Endothelial cell of umbilical vein (primary cell): ENCODE measurements around the gene CYP26A1. TPM values are rescaled to one million over a fixed set of nuclear protein-coding genes. Genes with fewer than 3 reads are reported as not detected.

Experiments
- BruUV-seq: library from RNA; stranded (reverse); fragments of 400-500 nt; replicated peaks from 2 replicates; lab custom pipeline; 2021; lab: Mats Ljungman, UMichigan
- CTCF ChIA-PET: fragments of 300-600, 350-600 bp; sonication (Branson Sonifier 250); formaldehyde crosslinking; loops from one replicate; lab custom pipeline; 2021; ENCODE audit warnings: antibody characterized with exemption, inconsistent platforms; lab: Charles Lee
- POLR2A ChIA-PET: fragments of 300-600, 350-600 bp; sonication (Branson Sonifier 250); formaldehyde crosslinking; loops from one replicate; lab custom pipeline; 2021; ENCODE audit warnings: antibody characterized with exemption, inconsistent platforms; lab: Charles Lee
- DNase-seq: peaks from one replicate; pipeline ENCODE4 v3.0.0-alpha.2; 2011; ENCODE audit warnings: low read depth, low spot score
- FAIRE-seq: peaks from 2 replicates; lab custom pipeline; 2011; peaks lifted over from hg19 to GRCh38; lab: Jason Lieb, UNC
- H2AFZ ChIP-seq: 2 replicates; pipeline ENCODE4 v1.6.0; 2012; ENCODE audit warnings: low read depth, low read length, control low read depth, inconsistent platforms
- H3K27ac ChIP-seq: 2 replicates; pipeline ENCODE4 v1.5.1; 2011; ENCODE audit warnings: low read depth, mild to moderate bottlenecking, control low read depth, low read length, moderate library complexity; ENCODE audit not compliant: insufficient read depth
- H3K27me3 ChIP-seq, 2 experiments: 2 replicates each; pipeline versions ENCODE4 v1.6.0 to v1.6.1; 2011; ENCODE audit warnings: low read length in 2 of 2, mixed read lengths in 1 of 2; ENCODE audit not compliant: control insufficient read depth in 2 of 2, insufficient read depth in 2 of 2
- H3K36me3 ChIP-seq, 2 experiments: 2 replicates in 1 of 2; 3 replicates in 1 of 2; pipeline ENCODE4 v1.5.1; 2011; ENCODE audit warnings: low read length in 2 of 2, mild to moderate bottlenecking in 1 of 2, moderate library complexity in 1 of 2; ENCODE audit not compliant: control insufficient read depth in 2 of 2, insufficient read depth in 2 of 2; ENCODE audit errors: extremely low read depth in 1 of 2
- H3K4me1 ChIP-seq: 3 replicates; pipeline ENCODE4 v1.5.1; 2011; ENCODE audit warnings: mild to moderate bottlenecking, low read length; ENCODE audit not compliant: control insufficient read depth, insufficient read depth; ENCODE audit errors: extremely low read depth
- H3K4me2 ChIP-seq: 2 replicates; pipeline ENCODE4 v1.6.1; 2011; ENCODE audit warnings: low read length, control low read depth, mixed read lengths; ENCODE audit not compliant: insufficient read depth
- H3K4me3 ChIP-seq, 3 experiments: fragments of 200-600 bp in 1 of 3; sonication (generic), shearing (Covaris generic) in 1 of 3; replicated peaks in 1 of 3; 2 replicates each; pipeline ENCODE4 v1.5.1; 2011 to 2016; ENCODE audit warnings: control low read depth in 3 of 3, low read length in 3 of 3, mild to moderate bottlenecking in 2 of 3, inconsistent platforms in 1 of 3, low read depth in 1 of 3, moderate library complexity in 1 of 3; ENCODE audit not compliant: insufficient read depth in 1 of 3
- H3K79me2 ChIP-seq: 2 replicates; pipeline ENCODE4 v1.6.0; 2012; ENCODE audit warnings: low read length, inconsistent platforms; ENCODE audit not compliant: control insufficient read depth, insufficient read depth
- H3K9ac ChIP-seq: replicated peaks from 2 replicates; pipeline ENCODE3; 2011; ENCODE audit warnings: low read length, control low read depth; ENCODE audit not compliant: insufficient read depth; ENCODE audit errors: extremely low read depth
- H3K9me1 ChIP-seq: replicated peaks from 3 replicates; pipeline ENCODE4 v1.6.0; 2011; ENCODE audit warnings: mild to moderate bottlenecking, low read length; ENCODE audit not compliant: control insufficient read depth, insufficient read depth; ENCODE audit errors: extremely low read depth
- H3K9me3 ChIP-seq: replicated peaks from 2 replicates; pipeline ENCODE4 v1.5.1; 2012; ENCODE audit warnings: low read length, inconsistent platforms; ENCODE audit not compliant: control insufficient read depth, insufficient read depth
- H4K20me1 ChIP-seq: replicated peaks from 2 replicates; pipeline ENCODE3; 2011; ENCODE audit warnings: mild to moderate bottlenecking, low read length; ENCODE audit not compliant: control insufficient read depth, insufficient read depth; ENCODE audit errors: extremely low read depth
- EZH2 ChIP-seq: IDR thresholded peaks from 2 replicates; pipeline ENCODE4 v1.6.1; 2012; ENCODE audit warnings: borderline replicate concordance, low read depth, mild to moderate bottlenecking, moderate library complexity, low read length, inconsistent platforms; ENCODE audit not compliant: severe bottlenecking
- GATA2 ChIP-seq: IDR thresholded peaks from 2 replicates; pipeline ENCODE4 v1.7.0; 2011; ENCODE audit warnings: low read depth, mild to moderate bottlenecking, moderate library complexity, mixed read lengths, low read length; ENCODE audit not compliant: insufficient read length, insufficient read depth
- JUN ChIP-seq: IDR thresholded peaks from 2 replicates; pipeline ENCODE4 v1.6.1; 2011; ENCODE audit warnings: borderline replicate concordance, low read depth; ENCODE audit not compliant: insufficient read length, insufficient read depth
- MYC ChIP-seq: IDR thresholded peaks from one replicate; pipeline ENCODE4 v1.6.1; 2011; ENCODE audit warnings: mild to moderate bottlenecking, low read depth, low read length
- POLR2A ChIP-seq: IDR thresholded peaks from 2 replicates; pipeline ENCODE4 v1.6.1; 2012; ENCODE audit warnings: low read depth, mild to moderate bottlenecking, control low read depth, low read length
- POLR2AphosphoS5 ChIP-seq: IDR thresholded peaks from 2 replicates; pipeline ENCODE4 v1.6.1; 2012; ENCODE audit warnings: low read depth, mild to moderate bottlenecking, control low read depth, low read length, moderate library complexity; ENCODE audit not compliant: insufficient read depth
- dilution Hi-C: fragments of 300-500 bp; cut with MboI; formaldehyde crosslinking; loops from one replicate; pipeline ENCODE4 v1.15.0; 2019; ENCODE audit warnings: low sequenced_read_pairs; ENCODE audit not compliant: extremely low pct_ligation_motif_present
- intact Hi-C: fragments of 100-400 bp; cut with micrococcal nuclease; formaldehyde crosslinking; loops from one replicate; pipeline ENCODE4 v1.10.0; 2022
- polyA plus RNA-seq, 4 experiments: library from polyadenylated mRNA; depleted of rRNA in 3 of 4; stranded (reverse) in 3 of 4; unstranded in 1 of 4; fragments of >200 nt; gene quantifications; 2 replicates each; pipeline versions ENCODE4 v1.2.1 to v1.2.3, GENCODE V29; 2011 to 2012; ENCODE audit warnings: missing spikeins in 1 of 4
- total RNA-seq: library from RNA; stranded (reverse); gene quantifications from 2 replicates; pipeline ENCODE4 v1.2.3, GENCODE V29; 2021
- TF ChIP-seq, protein P1 (sequence below), 2 donors: IDR thresholded peaks; 1 replicate in 1 of 2; 2 replicates in 1 of 2; pipeline ENCODE4 v1.5.1; 2011; ENCODE audit warnings: low read length in 2 of 2, mild to moderate bottlenecking in 2 of 2, moderate library complexity in 2 of 2, control low read depth in 1 of 2, inconsistent platforms in 1 of 2, low read depth in 1 of 2; ENCODE audit not compliant: insufficient read depth in 1 of 2; ENCODE audit errors: extremely low read depth in 1 of 2
- TF ChIP-seq, protein P2 (sequence below): IDR thresholded peaks from 2 replicates; pipeline ENCODE4 v1.6.1; 2011; ENCODE audit not compliant: insufficient read depth, insufficient read length

The CYP26A1 gene
- total and polyA plus RNA-seq, 2 donors (not counting 3 experiments of a cell fraction or from before 2014, with no cell fraction given), result 0.95 to 4.4 TPM

DNA sequence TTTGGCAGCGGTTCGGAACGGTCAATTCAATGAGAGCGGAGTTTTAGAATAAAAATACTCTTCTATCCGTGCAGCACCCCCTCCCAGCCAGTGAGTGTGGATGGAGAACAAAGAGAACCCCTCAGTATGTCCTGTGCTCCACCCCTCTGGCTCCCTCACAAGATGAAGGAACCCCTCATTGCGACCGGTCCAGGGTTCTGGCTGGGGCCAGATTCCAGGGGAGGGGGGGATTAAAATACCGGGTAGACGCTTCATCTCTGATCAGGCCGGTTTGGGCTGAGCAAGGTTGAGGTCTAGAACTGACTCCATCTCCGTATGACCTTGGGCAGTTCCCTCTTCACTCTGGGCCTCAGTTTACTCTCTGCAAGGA lies 7.2 kb upstream of the CYP26A1 start:
- intact Hi-C loops (loop anchor here (10.0 kb wide), 1 partner anchor 222 kb away; the partner anchor contains the start of gene EXOC6), dilution Hi-C loops (no loop called here)
- no TSS peak for BruUV-seq
- no peaks in the 10 kb centered on the region for H3K9me1 ChIP-seq
- no peak overlapping the region for H3K9ac ChIP-seq
- no peak for DNase-seq
- H3K9me3 ChIP-seq, result no peaks in the 10 kb centered on the region
- no peaks in the 10 kb centered on the region for H3K79me2 ChIP-seq
- POLR2A ChIA-PET, result no interaction called here
- H3K4me1 ChIP-seq, result peaks cover 18% of the 10 kb centered on the region
- no peak overlapping the region for H3K27ac ChIP-seq
- FAIRE-seq, result no peak
- peaks cover 0 to 31% of the 10 kb centered on the region in 2 experiments for H3K36me3 ChIP-seq
- H3K4me3 ChIP-seq, result no peak overlapping the region
- H3K4me2 ChIP-seq, result no peak overlapping the region
- H2AFZ ChIP-seq, result no peak overlapping the region
- H3K27me3 ChIP-seq, result peaks cover 7% of the 10 kb centered on the region in 2 experiments
- TF ChIP-seq, protein P1, sequence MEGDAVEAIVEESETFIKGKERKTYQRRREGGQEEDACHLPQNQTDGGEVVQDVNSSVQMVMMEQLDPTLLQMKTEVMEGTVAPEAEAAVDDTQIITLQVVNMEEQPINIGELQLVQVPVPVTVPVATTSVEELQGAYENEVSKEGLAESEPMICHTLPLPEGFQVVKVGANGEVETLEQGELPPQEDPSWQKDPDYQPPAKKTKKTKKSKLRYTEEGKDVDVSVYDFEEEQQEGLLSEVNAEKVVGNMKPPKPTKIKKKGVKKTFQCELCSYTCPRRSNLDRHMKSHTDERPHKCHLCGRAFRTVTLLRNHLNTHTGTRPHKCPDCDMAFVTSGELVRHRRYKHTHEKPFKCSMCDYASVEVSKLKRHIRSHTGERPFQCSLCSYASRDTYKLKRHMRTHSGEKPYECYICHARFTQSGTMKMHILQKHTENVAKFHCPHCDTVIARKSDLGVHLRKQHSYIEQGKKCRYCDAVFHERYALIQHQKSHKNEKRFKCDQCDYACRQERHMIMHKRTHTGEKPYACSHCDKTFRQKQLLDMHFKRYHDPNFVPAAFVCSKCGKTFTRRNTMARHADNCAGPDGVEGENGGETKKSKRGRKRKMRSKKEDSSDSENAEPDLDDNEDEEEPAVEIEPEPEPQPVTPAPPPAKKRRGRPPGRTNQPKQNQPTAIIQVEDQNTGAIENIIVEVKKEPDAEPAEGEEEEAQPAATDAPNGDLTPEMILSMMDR (IDR thresholded peaks at IDR 0.05; ENCODE audit: extremely low read depth in 1 of 2, insufficient read depth in 1 of 2, low read depth in 1 of 2, low read length in 2 of 2), result no peak
- TF ChIP-seq JUN, result no peak
- TF ChIP-seq, protein P2, sequence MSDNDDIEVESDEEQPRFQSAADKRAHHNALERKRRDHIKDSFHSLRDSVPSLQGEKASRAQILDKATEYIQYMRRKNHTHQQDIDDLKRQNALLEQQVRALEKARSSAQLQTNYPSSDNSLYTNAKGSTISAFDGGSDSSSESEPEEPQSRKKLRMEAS, result no peak
- TF ChIP-seq POLR2A, result no peak
- TF ChIP-seq MYC, result no peak
- no peak for TF ChIP-seq POLR2AphosphoS5
- TF ChIP-seq EZH2, result no peak
- TF ChIP-seq GATA2, result no peak
- CTCF ChIA-PET, result interaction anchor here (1.5 kb wide), 1 partner anchor 10 kb away, joined by 5 read pairs; no protein-coding TSS in a partner anchor
- H4K20me1 ChIP-seq, result peaks cover 3% of the 10 kb centered on the region
